Activated T-helper 2 cell treated with anti-CD3 and anti-CD28 coated beads, Interferon-gamma antibody, Interleukin-2, Interleukin-4, amounts not matched to agents 10 μg/mL and 5 μg/mL and 100 μg/mL, durations not matched to agents 14 hours and 24 hours and 36 hours (primary cell): Measurements from ENCODE around the gene OR6C70. TPM values are rescaled to one million over a fixed set of nuclear protein-coding genes. Genes with fewer than 3 reads are reported as not detected.
"Not testable (repeated sequence)": the region's sequence is repeated elsewhere in the genome, so short reads cannot be mapped to it uniquely, and the experiment has no call there.

Source experiments
- DNase-seq: peaks from one replicate; pipeline ENCODE4 v3.0.0; 2021; ENCODE audit warnings: low spot score
- H3K27ac Mint-ChIP-seq: one replicate; pipeline ENCODE4 v1.8.0; 2021; ENCODE audit warnings: mixed read lengths
- H3K27me3 Mint-ChIP-seq: one replicate; pipeline ENCODE4 v1.8.0; 2021; ENCODE audit warnings: low read depth, mixed read lengths
- H3K36me3 Mint-ChIP-seq: one replicate; pipeline ENCODE4 v1.8.0; 2021; ENCODE audit warnings: low read depth, mixed read lengths
- H3K4me1 Mint-ChIP-seq: one replicate; pipeline ENCODE4 v1.8.0; 2021; ENCODE audit warnings: low read depth, mixed read lengths
- H3K4me3 Mint-ChIP-seq: one replicate; pipeline ENCODE4 v1.8.0; 2021; ENCODE audit warnings: low read depth, mild to moderate bottlenecking, moderate library complexity, mixed read lengths
- H3K9me3 Mint-ChIP-seq: one replicate; pipeline ENCODE4 v1.8.0; 2021; ENCODE audit warnings: mixed read lengths
- intact Hi-C: fragments of 100-400 bp; cut with micrococcal nuclease; formaldehyde crosslinking; loops from one replicate; pipeline ENCODE4 v1.15.1; 2023
- total RNA-seq: library from RNA; stranded (reverse); gene quantifications from 2 replicates; pipeline ENCODE4 v1.2.3, GENCODE V29; 2022

OR6C70 gene
- total RNA-seq, 1 donor from 2014 or later: 0.32 TPM

- H3K4me1 Mint-ChIP-seq, H3K27ac Mint-ChIP-seq, H3K4me3 Mint-ChIP-seq, H3K9me3 Mint-ChIP-seq, DNase-seq, H3K36me3 Mint-ChIP-seq, H3K27me3 Mint-ChIP-seq, intact Hi-C loops: not testable (repeated sequence)
Observed at GRCh38 chr12:55464926-55465325, 5.0 kb downstream of the OR6C70 start.

DNA sequence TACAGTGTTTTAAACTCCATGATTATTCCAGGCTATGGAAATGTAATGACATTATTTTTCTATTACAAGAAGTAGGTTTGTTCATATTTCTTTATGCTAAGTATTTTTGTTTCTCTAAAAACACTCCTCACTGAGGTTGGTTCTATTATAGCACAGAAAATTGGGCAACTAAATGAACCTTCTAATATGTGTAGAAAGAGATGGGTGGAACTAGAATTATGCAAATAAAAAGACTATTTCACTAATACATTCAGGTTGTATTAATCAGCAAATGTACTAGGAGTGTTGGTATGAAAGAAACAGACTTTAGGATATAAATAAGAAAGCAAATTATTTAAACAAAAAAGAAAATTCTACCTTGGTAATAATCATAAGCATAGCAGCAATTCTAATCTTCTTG, 21.1 kb downstream of the OR6C70 start:
- no peak overlapping the region for H3K4me3 Mint-ChIP-seq
- no peaks in the 10 kb centered on the region for H3K9me3 Mint-ChIP-seq
- DNase-seq: no peak
- peaks cover 4% of the 10 kb centered on the region for H3K27me3 Mint-ChIP-seq
- H3K36me3 Mint-ChIP-seq: no peaks in the 10 kb centered on the region
- intact Hi-C loops: no loop called here
- no peaks in the 10 kb centered on the region for H3K4me1 Mint-ChIP-seq
- H3K27ac Mint-ChIP-seq: no peak overlapping the region

- Mint-ChIP-seq H3K4me3 (no peak overlapping the region), H3K9me3 (no peaks in the 10 kb centered on the region), H3K27me3 (peaks cover 2% of the 10 kb centered on the region), H3K36me3 (no peaks in the 10 kb centered on the region), H3K4me1 (no peaks in the 10 kb centered on the region), H3K27ac (no peak overlapping the region)
- no peak for DNase-seq
- intact Hi-C loops: no loop called here
Observed at GRCh38 chr12:55446326-55446725, 23.6 kb downstream of the OR6C70 start.

DNA sequence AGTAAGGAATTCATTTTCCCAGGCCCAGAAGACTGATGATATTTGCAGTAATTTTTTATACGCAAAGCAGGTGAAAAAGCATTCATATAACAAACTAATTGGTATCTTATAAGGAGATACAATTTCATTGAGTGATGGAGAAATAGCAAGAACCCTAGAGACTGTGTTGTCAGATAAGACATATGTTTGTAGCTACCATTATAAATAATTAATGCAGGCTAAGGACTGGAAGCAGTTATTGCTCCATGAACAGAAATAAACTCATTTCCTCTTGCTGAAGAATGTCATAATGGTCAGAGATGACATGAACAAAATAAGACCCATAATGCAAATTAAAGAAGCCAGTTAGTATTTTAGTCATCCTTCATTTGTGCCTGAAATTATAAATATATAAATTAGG, 24.6 kb downstream of the OR6C70 start:
- no peak overlapping the region for H3K27ac Mint-ChIP-seq
- H3K27me3 Mint-ChIP-seq: peaks cover 2% of the 10 kb centered on the region
- DNase-seq: no peak
- H3K36me3 Mint-ChIP-seq: no peaks in the 10 kb centered on the region
- no peak overlapping the region for H3K4me3 Mint-ChIP-seq
- no peaks in the 10 kb centered on the region for H3K4me1 Mint-ChIP-seq
- intact Hi-C loops: no loop called here
- H3K9me3 Mint-ChIP-seq: no peaks in the 10 kb centered on the region

DNA sequence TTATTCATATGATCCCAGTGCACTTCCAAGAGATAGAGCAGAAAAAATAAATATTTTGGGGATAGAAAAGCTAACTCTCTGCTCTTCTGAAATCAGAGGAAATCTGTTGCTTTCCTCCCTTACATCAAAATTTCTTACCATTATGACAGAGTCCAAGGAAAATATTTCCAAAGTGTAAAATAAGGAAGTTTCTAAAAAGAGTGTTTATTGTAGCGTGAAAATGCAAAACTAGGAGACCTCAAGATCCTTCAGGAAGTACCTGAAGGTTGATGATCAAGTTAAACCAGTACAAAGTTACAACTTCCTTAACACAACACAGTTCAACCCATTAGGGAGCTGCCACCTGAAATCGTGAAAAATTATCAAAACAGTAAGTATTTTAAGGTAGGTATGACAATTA, 26.2 kb downstream of the OR6C70 start, which contains the start of gene OR6C2:
TSS of gene OR6C2 (plus strand) at position 301 of the 400 bp plus-strand sequence. CDS start 8,138 bp downstream, outside the sequence.
- Mint-ChIP-seq H3K4me1 (no peaks in the 10 kb centered on the region), H3K27me3 (peaks cover 2% of the 10 kb centered on the region), H3K4me3 (no peak within 1 kb of the TSS), H3K36me3 (no peaks in the 10 kb centered on the region), H3K27ac (no peak within 1 kb of the TSS), H3K9me3 (no peaks in the 10 kb centered on the region)
- no peak for DNase-seq
- intact Hi-C loops: no loop called here

GRCh38 chr12:55441233-55441632, 28.7 kb downstream of the OR6C70 start:
- H3K27ac Mint-ChIP-seq, H3K4me1 Mint-ChIP-seq, intact Hi-C loops, H3K9me3 Mint-ChIP-seq, H3K27me3 Mint-ChIP-seq, H3K4me3 Mint-ChIP-seq, DNase-seq, H3K36me3 Mint-ChIP-seq: not testable (repeated sequence)

DNA sequence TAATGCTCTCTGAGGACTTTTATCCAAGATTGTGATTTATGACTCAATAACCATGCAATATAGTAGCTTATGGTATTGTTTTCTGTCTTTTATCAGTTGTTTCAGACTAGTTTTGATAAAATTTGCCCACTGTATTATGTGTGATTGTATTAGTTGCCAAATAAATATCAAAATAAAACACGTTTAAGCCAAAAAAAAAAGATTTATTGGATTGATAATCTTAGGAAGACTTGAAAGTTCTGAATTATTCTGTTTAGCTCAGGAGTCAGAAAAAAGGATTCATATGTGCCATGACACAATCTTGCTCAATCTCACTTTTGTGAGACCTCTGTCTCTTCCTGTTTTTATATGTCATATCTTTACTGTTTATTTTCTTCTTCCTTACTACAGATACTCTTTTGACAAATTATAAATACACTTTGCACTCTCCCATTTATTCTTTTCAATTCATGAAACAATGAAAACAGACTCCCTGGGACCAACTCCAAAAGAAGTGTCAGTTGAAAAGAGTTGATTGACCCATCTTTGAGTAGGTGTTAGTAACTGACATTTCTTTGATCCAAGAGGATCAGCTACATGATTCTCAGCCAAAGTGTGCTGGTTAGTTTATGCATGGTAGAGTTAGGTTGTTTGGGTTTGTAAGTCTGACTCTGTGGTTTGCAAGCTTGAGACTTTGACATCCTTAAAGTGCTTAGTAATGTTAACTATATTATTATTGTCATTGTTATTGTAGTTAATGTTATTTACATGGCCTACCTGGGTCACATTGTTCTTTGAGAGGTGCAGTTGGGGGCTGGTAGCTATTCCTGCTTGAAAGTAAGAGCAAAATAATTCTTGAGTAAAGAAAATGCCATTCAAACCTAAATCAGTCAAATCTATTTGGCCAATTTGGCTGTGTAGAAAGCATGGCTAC, 41.4 kb downstream of the OR6C70 start:
- Mint-ChIP-seq H3K4me3 (no peak overlapping the region), H3K36me3 (no peaks in the 10 kb centered on the region), H3K4me1 (no peaks in the 10 kb centered on the region), H3K27ac (no peak overlapping the region), H3K27me3 (no peaks in the 10 kb centered on the region), H3K9me3 (no peaks in the 10 kb centered on the region)
- intact Hi-C loops: no loop called here
- no peak for DNase-seq

- H3K27me3 Mint-ChIP-seq: peaks cover under 1% of the 10 kb centered on the region
- no peaks in the 10 kb centered on the region for H3K4me1 Mint-ChIP-seq
- no peak within 1 kb of the TSS for H3K4me3 Mint-ChIP-seq
- no peaks in the 10 kb centered on the region for H3K9me3 Mint-ChIP-seq
- intact Hi-C loops: no loop called here
- H3K36me3 Mint-ChIP-seq: no peaks in the 10 kb centered on the region
- DNase-seq: no peak
- H3K27ac Mint-ChIP-seq: no peak within 1 kb of the TSS
Observed at GRCh38 chr12:55425954-55426353, 44.0 kb downstream of the OR6C70 start, which contains the start of gene OR6C76. OR6C76 (plus strand) TSS chr12:55426254; CDS start chr12:55426254, 0 bp downstream.

DNA sequence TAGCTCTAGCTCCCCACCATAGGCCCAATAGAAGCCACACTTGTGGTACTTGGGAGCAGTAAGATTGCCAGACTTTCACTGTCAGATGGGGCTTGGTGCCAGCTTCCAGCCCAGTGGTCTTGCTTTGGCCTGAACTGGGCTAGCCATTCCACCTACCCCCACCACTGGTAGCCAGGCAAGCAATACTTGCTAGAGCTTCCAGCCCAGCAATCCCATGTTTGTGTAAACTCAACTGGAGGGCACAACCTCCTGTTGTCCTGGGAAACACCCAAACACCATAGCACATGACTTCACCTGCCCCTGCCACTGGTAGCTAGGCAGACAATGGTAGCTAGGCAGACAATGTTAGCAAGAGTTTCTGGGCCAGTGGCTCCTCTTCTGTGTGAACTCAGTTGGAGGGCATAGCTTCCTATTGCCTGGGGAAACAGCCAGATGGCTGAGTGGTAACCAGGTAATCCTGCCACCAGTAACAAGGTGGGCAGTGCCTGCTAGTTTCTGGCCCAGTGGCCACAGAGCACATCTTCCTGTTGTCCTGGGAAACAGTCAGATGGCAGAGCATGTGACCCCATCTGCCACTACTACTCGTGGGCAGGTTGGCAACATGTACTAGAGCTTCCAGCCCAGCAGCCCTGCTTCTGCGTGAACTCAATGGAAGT, 49.5 kb downstream of the OR6C70 start:
- no peak for DNase-seq
- peaks cover 24% of the 10 kb centered on the region for H3K27me3 Mint-ChIP-seq
- no peak overlapping the region for H3K27ac Mint-ChIP-seq
- H3K9me3 Mint-ChIP-seq: no peaks in the 10 kb centered on the region
- no peaks in the 10 kb centered on the region for H3K4me1 Mint-ChIP-seq
- H3K36me3 Mint-ChIP-seq: no peaks in the 10 kb centered on the region
- no peak overlapping the region for H3K4me3 Mint-ChIP-seq
- intact Hi-C loops: no loop called here

Other genes starting within 250 kb of the OR6C70 start
- not detected in 2 replicates for gene OR10A7, start 249.1 kb downstream of the OR6C70 start, total RNA-seq
- gene OR6C74, start 225.5 kb downstream of the OR6C70 start, total RNA-seq: not detected in 2 replicates
- gene OR6C6, start 173.6 kb downstream of the OR6C70 start, total RNA-seq: not detected in 2 replicates
- gene OR6C1, start 155.8 kb downstream of the OR6C70 start, total RNA-seq: not detected in 2 replicates
- gene OR6C3, start 139.4 kb downstream of the OR6C70 start, total RNA-seq: not detected in 2 replicates
- gene OR6C75, start 107.2 kb downstream of the OR6C70 start, total RNA-seq: not detected in 2 replicates
- not detected in 2 replicates for gene OR6C65, start 69.6 kb downstream of the OR6C70 start, total RNA-seq
- gene OR6C76, start 43.9 kb downstream of the OR6C70 start, total RNA-seq: not detected in 2 replicates
- gene OR6C2, start 26.1 kb downstream of the OR6C70 start, total RNA-seq: not detected in 2 replicates
- not detected in 2 replicates for gene OR6C68, start 22.2 kb upstream of the OR6C70 start, total RNA-seq
- gene OR6C4, start 79.5 kb upstream of the OR6C70 start, total RNA-seq: not detected in 2 replicates
- gene OR2AP1, start 102.3 kb upstream of the OR6C70 start, total RNA-seq: 0.11 TPM in 1 of 2 replicates, not detected in the other
- not detected in 2 replicates for gene OR10P1, start 166.8 kb upstream of the OR6C70 start, total RNA-seq
- 0.94 and 1.9 TPM in 2 replicates for gene ITGA7, start 237.8 kb upstream of the OR6C70 start, total RNA-seq
- 72.3 and 73.9 TPM in 2 replicates for gene BLOC1S1, start 245.9 kb upstream of the OR6C70 start, total RNA-seq